GM21619 (cell line): ENCODE measurements around the gene GRAP.

Experiments
- ATAC-seq: cut with Tn5 transposase; IDR thresholded peaks from one replicate; pipeline ENCODE4 v1.9.1; 2021; ENCODE audit not compliant: unreplicated experiment

GRAP gene

GRCh38 chr17:19003543-19004420 lies 43.0 kb downstream of the GRAP start:
- peak; percentile 25 for ATAC-seq

DNA sequence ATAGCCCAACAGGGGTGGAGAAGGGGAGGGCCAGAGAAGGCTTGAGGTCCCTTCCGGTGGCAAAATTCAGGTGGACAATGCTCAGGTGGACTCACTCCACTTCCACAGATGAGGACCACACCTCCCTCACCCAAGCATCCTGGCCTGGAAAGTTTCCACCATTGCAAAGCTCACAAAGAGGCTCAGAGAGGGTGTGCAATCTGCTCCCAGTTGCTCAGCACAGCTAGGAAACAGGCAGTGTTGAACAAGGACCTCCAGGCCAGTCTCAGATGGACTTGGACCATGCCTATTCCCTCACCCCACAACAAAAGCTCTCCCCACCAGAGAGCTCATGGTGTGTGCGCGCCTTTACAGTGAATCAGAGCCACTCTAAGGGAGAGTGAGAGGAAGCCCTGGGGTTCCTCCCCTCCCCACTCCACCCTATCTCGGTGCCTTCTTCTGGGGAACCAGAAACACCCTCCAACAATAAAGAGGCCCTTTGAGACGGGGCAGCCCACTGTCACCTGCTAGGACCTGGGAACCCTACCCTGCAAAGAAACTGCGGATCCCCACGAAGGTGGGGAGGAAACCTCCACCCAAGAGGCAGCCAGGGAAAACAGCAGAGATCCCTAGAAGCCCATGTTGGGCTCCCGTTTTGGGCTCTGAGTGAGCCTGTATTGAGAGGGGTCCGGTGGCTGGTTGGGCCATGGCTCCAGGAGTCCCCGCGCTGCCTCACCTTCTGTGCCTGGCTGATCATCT lies 43.8 kb downstream of the GRAP start:
- ATAC-seq = no peak

DNA sequence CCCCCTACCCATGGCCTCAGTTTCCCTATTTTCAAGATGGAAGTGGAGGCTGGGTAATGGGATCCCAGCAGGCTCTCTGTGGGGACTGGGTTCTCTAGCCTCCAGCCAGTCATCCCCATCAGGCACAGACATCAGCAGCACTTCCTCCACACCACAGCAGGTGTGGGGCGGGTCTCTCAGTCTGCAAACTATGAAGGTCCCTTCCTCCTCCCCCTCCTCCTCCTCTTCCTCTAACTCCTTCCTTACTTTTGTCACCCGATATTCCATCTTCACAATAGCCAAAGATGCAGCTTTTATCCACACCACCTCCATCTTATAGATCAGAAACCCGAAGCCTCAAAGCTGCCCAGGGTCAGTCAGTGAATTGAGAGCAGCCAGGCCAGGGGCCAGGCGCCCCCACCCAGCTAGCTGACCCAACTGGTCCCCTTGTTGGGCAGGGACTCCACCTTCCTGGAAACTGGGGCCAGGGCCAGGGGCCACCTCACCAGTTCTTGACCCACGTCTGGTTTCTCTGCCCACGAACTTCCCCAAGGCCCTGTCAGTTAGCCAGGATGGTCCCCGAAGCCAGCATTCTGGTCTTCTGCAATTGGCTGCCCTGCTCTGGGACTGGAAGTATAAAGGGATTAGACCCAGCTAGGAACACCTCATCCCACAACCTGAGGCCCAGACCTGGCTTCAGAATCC lies 44.7 kb downstream of the GRAP start:
- no peak for ATAC-seq

DNA sequence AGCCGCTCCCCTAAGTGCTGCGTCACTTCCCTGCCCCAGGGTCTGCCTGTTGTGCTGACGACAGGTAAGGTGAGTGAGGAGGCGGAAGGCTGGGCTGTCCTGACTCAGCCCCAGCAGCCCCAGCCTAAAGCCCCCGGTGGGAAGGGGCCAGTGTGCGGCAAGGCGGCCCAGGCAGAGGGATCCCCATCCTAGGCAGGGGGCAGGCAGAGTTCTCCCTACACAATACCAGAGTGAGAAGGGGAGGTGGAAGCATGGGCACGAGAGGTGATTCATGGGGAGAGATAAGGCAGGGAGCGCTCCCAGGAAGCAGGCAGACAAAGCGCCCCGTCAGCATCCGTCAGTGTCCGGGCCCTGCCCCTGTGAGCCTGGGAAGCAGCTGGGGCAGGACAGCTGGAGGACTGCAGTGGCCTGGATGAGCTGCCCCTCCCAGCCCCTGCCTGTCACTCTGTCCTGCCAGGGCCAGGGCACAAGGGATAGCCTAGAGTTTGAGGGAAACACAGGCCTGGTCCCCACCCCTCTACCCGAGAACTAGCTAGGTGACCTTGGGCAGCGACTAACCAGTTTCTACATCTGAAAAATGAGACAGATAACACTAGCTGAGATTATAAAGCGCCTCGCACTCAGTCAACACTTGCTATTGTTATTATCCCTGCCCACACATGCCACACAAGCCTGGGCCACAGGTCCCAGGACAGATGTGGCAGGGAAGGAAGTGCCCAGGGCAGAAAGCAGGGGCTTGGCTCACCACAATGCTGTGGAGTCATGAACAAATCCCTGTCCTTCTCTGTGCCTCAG lies 46.0 kb downstream of the GRAP start:
- ATAC-seq = no peak

DNA sequence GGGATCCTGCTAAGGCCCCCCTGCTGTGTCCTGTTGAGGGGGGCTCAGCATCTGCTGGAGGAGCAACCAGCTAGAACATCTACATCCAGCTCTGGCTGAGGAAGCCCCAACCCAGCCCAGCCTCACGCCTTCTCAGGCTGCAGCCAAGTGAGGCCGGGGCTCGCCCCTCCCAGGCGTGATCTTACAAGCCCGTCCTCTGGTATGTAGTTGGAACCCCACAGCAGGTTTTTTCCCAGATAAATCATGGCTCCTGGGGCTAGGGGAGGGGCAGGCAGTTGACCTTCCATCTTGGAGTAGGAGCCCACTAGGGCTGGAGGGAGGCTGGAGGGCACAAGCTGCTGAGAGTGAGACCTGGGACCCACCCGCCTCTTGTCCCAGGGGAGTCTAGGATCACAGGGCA lies 46.8 kb downstream of the GRAP start:
- no peak for ATAC-seq

DNA sequence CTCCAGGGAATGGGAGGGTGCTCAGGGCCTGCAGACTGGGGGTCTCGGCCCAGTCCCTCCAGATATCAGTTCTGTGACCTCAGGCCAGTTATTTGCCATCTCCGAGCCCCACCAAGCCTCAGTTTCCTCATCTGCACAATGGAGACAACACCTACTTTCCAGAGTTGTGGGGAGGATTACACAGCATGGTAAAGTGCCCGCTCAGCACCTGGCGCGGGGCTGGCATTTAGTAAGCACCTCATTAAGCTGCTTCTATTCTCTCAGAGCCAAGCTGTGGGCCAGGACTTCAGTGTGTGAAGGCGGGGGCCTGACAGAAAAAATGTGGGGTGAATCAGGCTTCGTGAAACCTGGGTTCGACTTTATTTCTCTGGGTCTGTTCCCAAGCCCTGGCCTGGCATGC lies 47.4 kb downstream of the GRAP start:
- ATAC-seq = no peak

GRCh38 chr17:18997650-18998196 lies 49.0 kb downstream of the GRAP start:
- ATAC-seq = no peak

- no peak for ATAC-seq
Observed at GRCh38 chr17:18996458-18996857, 50.3 kb downstream of the GRAP start.

GRCh38 chr17:18995220-18995619 lies 51.5 kb downstream of the GRAP start:
- ATAC-seq = no peak

DNA sequence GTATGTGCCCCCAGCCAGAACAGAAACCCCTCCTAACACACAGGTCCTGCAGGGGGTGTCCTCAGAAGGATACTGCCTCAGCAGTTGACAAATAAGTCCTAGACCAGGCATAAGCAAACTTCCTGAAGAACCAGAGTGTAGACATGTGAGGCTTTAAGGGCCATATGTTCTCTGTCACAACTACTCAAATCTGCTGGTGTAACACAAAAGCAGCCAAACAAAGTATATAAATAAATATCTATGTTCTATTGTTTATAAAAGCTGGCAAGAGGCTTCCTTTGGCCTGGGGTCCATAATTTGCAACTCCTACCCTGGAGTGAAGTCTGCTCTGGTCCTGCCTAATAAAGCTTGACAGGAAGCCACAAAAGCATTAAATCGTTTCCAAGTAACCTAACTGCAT lies 52.1 kb downstream of the GRAP start:
- ATAC-seq = no peak

DNA sequence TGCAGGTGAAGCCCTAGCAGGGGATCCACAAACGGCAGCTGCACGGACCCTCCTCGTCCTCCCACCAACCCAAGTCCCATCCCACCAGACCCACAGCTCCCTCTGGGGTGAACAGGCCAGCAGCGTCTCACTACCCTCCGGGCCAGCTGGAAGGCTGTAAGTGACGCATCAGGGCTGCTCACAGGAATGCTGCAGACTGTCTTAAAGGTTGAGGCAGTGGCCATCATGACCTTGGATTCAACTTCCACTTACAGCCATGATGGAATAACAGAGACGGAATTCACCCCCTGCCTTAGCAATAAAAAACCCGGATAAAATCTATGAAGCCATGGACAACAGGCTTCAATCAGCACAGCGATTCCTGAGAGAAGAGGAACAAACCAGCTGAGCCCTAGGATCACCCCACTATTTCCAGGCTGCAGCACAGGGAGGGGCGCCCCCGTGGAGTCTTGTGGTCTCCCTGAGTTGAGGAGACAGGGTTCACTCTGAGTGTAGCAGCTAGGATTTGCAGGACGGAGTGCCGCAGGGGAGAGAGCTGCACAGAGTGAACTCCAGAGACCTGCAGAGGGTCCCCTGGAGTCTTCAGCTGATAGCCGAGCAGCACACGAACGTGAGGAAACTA lies 52.7 kb downstream of the GRAP start:
- ATAC-seq = no peak

DNA sequence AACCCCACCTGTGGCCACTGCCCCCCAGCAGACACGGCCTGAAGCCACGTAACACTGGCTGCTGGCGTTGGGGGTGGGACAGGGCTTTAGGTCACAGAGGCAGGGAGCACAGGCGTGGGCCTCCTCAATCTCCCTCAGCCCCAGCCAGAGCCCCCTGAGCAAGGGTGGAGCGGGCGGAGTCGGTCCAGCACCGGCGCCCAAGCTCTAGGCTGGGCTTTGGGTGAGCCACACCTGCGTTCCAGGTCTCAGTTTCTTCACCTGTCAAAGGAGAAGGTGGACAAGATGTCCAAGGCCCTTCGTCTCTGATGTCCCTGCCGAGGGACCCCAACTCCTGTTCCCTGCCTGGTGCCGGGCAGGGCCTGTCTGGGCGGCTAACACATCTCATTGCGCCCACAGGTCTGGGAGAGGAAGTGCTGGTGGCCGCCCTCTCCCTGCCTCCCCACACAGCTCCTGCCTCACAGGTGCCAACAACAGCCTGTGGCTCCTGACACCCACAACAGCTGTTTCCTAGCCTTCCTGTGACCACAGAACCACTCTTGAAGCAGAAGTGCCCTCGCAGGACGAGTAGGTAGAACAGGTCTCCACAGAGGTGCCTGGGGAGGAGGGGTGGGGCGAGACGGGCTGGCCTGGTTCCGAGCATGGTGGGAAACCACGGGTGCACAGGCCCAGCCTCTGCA lies 54.2 kb downstream of the GRAP start:
- ATAC-seq = no peak

- no peak for ATAC-seq
Observed at GRCh38 chr17:18991531-18992315, 55.0 kb downstream of the GRAP start.

GRCh38 chr17:18990331-18990730 lies 56.4 kb downstream of the GRAP start:
- no peak for ATAC-seq

- no peak for ATAC-seq
Observed at GRCh38 chr17:18988546-18989173, 58.1 kb downstream of the GRAP start.

DNA sequence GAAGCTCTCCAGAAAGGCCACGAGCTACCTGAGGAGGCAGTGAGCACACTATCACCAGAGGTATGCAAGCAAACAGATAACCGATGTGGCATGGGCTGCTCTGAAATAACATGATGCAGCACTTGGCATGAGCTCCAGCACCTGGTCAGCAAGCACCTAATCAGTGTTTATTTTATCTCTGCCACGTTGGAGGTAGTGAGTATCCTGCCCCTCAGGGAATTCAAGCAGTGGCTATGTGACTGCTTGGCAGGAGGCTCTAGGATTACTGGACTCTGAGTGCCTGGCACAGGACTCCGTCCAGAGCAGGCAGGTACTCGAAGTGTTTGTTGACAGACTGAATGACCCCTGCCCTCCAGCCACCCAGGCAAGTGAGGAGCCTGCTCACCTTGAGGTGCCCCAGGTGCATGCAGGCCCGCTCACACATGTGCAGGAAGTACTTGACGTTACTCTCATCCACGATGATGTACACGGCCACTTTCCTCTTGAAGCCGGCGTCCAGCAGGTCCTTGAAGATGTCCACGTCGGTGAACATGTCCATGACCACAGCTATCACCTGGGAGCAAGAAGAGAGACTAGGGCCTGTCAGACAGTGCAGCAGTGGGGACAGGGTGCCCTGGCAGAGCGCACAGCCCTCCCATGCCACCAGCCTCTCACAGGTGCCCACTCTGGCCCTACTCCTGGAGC lies 58.8 kb downstream of the GRAP start:
- ATAC-seq = no peak

- no peak for ATAC-seq
Observed at GRCh38 chr17:18987230-18987610, 59.5 kb downstream of the GRAP start.
